Measurements from ENCODE around the gene VTN.
A peak's percentile ranks its signal among the peaks of the same experiment; 100 is the strongest.

Gene VTN

GRCh38 chr17:28318759-28319597 lies 51.1 kb downstream of the VTN start, which contains the start of gene TMEM97:
TMEM97 (plus strand) TSS chr17:28319200; CDS start chr17:28319240, 40 bp downstream.
- DNase-seq (ENCODE audit: low spot score): peak; percentile 97

DNA sequence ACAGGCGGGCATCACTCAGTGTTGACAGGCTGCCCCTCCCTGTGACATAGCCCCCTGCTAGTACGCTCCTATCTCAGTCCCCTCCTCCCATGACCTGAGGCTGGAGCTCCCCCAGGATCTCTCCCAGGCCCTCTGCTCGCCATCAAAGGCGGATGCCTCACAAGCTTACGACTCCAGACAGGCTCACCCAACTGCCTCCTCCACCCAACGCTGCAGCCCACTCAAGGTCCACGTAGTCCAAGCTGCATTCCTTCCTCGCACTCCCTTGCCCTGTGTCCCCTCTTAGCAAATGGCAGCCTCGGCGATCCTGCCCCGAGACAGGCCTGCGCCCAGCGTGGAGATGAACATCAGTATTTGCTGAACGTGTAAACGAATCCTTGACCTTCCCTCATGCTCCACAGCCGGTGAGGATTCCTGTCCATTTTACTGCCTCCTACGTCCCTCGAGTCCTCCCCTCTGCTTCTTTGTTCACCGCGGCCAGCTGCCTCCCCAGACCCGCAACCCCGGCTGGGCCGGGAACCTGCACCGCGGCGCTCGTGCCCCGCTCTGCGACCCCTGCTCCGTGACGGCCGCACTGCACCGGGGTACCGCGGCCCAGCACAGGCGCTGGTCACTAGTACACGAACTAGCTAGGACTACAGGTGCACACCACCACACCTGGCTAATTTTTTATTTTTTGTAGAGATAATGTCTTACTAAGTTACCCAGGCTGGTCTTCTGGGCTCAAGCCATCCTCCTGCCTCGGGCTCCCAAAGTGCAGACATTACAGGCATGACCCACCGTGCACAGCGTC lies 51.9 kb downstream of the VTN start:
- no peak for DNase-seq (ENCODE audit: low spot score)
